Stimulated activated CD8-positive, alpha-beta memory T cell treated with anti-CD3 and anti-CD28 coated beads, Interleukin-7, amount 100 ng/mL, for 1 hour (primary cell): Measurements from ENCODE around the gene NCDN.
A peak's percentile ranks its signal among the peaks of the same experiment; 100 is the strongest.

Source experiments
- DNase-seq, 2 donors: peaks; one replicate each; pipeline ENCODE4 v3.0.0-alpha.2; 2020; ENCODE audit warnings: low read depth in 2 of 2

The NCDN gene

GRCh38 chr1:35555212-35555584 lies 2.4 kb upstream of the NCDN start:
- DNase-seq, result no peak

GRCh38 chr1:35555601-35556477 lies 1.8 kb upstream of the NCDN start:
- DNase-seq, result no peak

GRCh38 chr1:35556484-35557117 lies 998 bp upstream of the NCDN start:
- DNase-seq, result no peak

- DNase-seq, result no peak
These were observed 435 bp upstream of the NCDN start, which contains the start of gene KIAA0319L for GRCh38 chr1:35557118-35557610. Gene KIAA0319L, minus strand, starts transcription at chr1:35557403. Its CDS starts 2,912 bp downstream, at chr1:35554491.

- DNase-seq, result no peak
These were observed 1.0 kb downstream of the NCDN start for GRCh38 chr1:35558374-35559316.

GRCh38 chr1:35559317-35559944 lies 1.8 kb downstream of the NCDN start:
- DNase-seq, result no peak

GRCh38 chr1:35560256-35561225 lies 2.9 kb downstream of the NCDN start:
- no peak for DNase-seq

GRCh38 chr1:35561297-35561971 lies 3.8 kb downstream of the NCDN start:
- DNase-seq, result no peak

- DNase-seq, result no peak
These were observed 4.5 kb downstream of the NCDN start for GRCh38 chr1:35561972-35562680.

- no peak for DNase-seq
These were observed 5.6 kb downstream of the NCDN start for GRCh38 chr1:35563166-35563565.

- DNase-seq, result peak; percentile 49 to 64
These were observed 6.7 kb downstream of the NCDN start for GRCh38 chr1:35564037-35564883.

GRCh38 chr1:35564884-35565741 lies 7.5 kb downstream of the NCDN start:
- no peak for DNase-seq

GRCh38 chr1:35565742-35566133 lies 8.1 kb downstream of the NCDN start:
- no peak for DNase-seq

GRCh38 chr1:35567947-35568558 lies 10.5 kb downstream of the NCDN start:
- DNase-seq, result no peak

- peak; percentile 36 to 47 for DNase-seq
These were observed 11.4 kb downstream of the NCDN start for GRCh38 chr1:35568975-35569395.

GRCh38 chr1:35569936-35570335 lies 12.3 kb downstream of the NCDN start:
- DNase-seq, result no peak
